ENCODE results near the gene CTBP2.

GRCh38 chr10:125193306-125193877 lies 33.0 kb upstream of the CTBP2 start:
- TF ChIP-seq CTCF (optimal IDR thresholded peaks at IDR 0.05 in 1 of 3, IDR thresholded peaks at IDR 0.05 in 1 of 3, conservative IDR thresholded peaks at IDR 0.05 in 1 of 3; ENCODE audit: extremely low read depth in 1 of 3, insufficient read depth in 2 of 3, low read length in 3 of 3) (no peak), EZH2 (IDR thresholded peaks at IDR 0.05; ENCODE audit: low read length) (no peak)

All from keratinocyte (primary cell).